GM23338 (cell line): ENCODE measurements around the gene IDUA. TPM values are rescaled to one million over a fixed set of nuclear protein-coding genes. Genes with fewer than 3 reads are reported as not detected.

Experiments used
- CREB1 ChIP-seq: fragments of 250-450 bp; sonication (Bioruptor Pico); IDR thresholded peaks from 2 replicates; pipeline ENCODE4 v1.5.0; 2020; ENCODE audit warnings: low read depth, mild to moderate bottlenecking, moderate library complexity
- EZH2phosphoT487 ChIP-seq: fragments of 200-600 bp; sonication (generic); IDR thresholded peaks from one replicate; pipeline ENCODE4 v1.8.1; 2018; ENCODE audit warnings: antibody characterized with exemption; ENCODE audit not compliant: unreplicated experiment
- JUNB ChIP-seq: IDR thresholded peaks from one replicate; pipeline ENCODE4 v1.6.1; 2016; ENCODE audit warnings: antibody characterized with exemption; ENCODE audit not compliant: unreplicated experiment
- POLR2AphosphoS5 ChIP-seq: IDR thresholded peaks from 2 replicates; pipeline ENCODE4 v1.6.1; 2016; ENCODE audit warnings: antibody characterized with exemption, low read depth
- REST ChIP-seq: IDR thresholded peaks from one replicate; pipeline ENCODE4 v1.6.1; 2018; ENCODE audit warnings: antibody characterized with exemption; ENCODE audit not compliant: unreplicated experiment
- STAT1 ChIP-seq: IDR thresholded peaks from one replicate; pipeline ENCODE4 v1.6.1; 2016; ENCODE audit warnings: antibody characterized with exemption; ENCODE audit not compliant: unreplicated experiment
- ZNF331 ChIP-seq: fragments of 250-450 bp; sonication (Bioruptor Pico); IDR thresholded peaks from 2 replicates; pipeline ENCODE4 v1.5.0; 2020; ENCODE audit warnings: low read depth, mild to moderate bottlenecking, moderate library complexity
- ZNF462 ChIP-seq: fragments of 250-450 bp; sonication (Bioruptor Pico); IDR thresholded peaks from 2 replicates; pipeline ENCODE4 v1.5.0; 2020; ENCODE audit warnings: mild to moderate bottlenecking, moderate library complexity
- polyA plus RNA-seq: library from polyadenylated mRNA; unstranded; fragments of >200 nt; fragmentation: Nextera tagmentation; extraction: Ambion mirVana; gene quantifications from 2 replicates; pipeline ENCODE4 v1.2.1, GENCODE V29; 2016
- total RNA-seq: library from RNA; depleted of rRNA; stranded (reverse); fragments of >200 nt; shearing (Covaris generic); gene quantifications from 2 replicates; pipeline ENCODE4 v1.2.3, GENCODE V29; 2014

Gene IDUA
- total and polyA plus RNA-seq, 2 experiments from 2014 or later, result 1.3 to 6.1 TPM

- TF ChIP-seq REST (no peak), JUNB (no peak), ZNF331 (CRISPR knock-in tag) (no peak), STAT1 (no peak), ZNF462 (no peak), CREB1 (no peak), EZH2phosphoT487 (no peak), POLR2AphosphoS5 (no peak)
Observed at GRCh38 chr4:948936-949300, 37.9 kb upstream of the IDUA start (continued).
